22Rv1 (cell line): ENCODE data around the gene CACNB4.

Experiments
- H3K27ac ChIP-seq: fragments of 450-650 bp; 2 replicates; pipeline ENCODE4 v1.5.1; 2017
- CTCF ChIP-seq: fragments of 450-650 bp; IDR thresholded peaks from 2 replicates; pipeline ENCODE4 v1.5.1; 2017; ENCODE audit warnings: mild to moderate bottlenecking
- ZFX ChIP-seq: fragments of 450-650 bp; IDR thresholded peaks from 2 replicates; pipeline ENCODE4 v1.6.1; 2017; ENCODE audit warnings: antibody characterized with exemption, borderline replicate concordance

CACNB4 gene

GRCh38 chr2:151783133-151783520 is 315.7 kb downstream of the CACNB4 start:
- no peak overlapping the region for H3K27ac ChIP-seq

More at GRCh38 chr2:151783133-151783520, 315.7 kb downstream of the CACNB4 start:
- no peak for TF ChIP-seq ZFX
- no peak for TF ChIP-seq CTCF
